ENCODE data around the gene RAB36. TPM values are rescaled to one million over a fixed set of nuclear protein-coding genes. Genes with fewer than 3 reads are reported as not detected.

RAB36 gene
- total RNA-seq, 1 donor from 2014 or later: 0.47 TPM

- peaks cover 6% of the 10 kb centered on the region for H3K27me3 ChIP-seq (ENCODE audit: low read depth)
- peaks cover 21% of the 10 kb centered on the region for H3K4me1 ChIP-seq
- H3K27ac ChIP-seq (replicated peaks): no peak overlapping the region
- TF ChIP-seq CTCF (IDR thresholded peaks at IDR 0.05; ENCODE audit: borderline replicate concordance): no peak
- intact Hi-C loops (cut with micrococcal nuclease): no loop called here
- no peak overlapping the region for H3K4me3 ChIP-seq
- no peak for DNase-seq
- H3K9me3 ChIP-seq (replicated peaks): no peaks in the 10 kb centered on the region
- no peaks in the 10 kb centered on the region for H3K36me3 ChIP-seq
These were observed 6.5 kb upstream of the RAB36 start for GRCh38 chr22:23138584-23139435.

GRCh38 chr22:23140385-23140784, 4.9 kb upstream of the RAB36 start:
- DNase-seq: no peak
- Histone ChIP-seq H3K9me3 (replicated peaks) (no peaks in the 10 kb centered on the region), H3K4me1 (peaks cover 31% of the 10 kb centered on the region), H3K27ac (replicated peaks) (no peak overlapping the region), H3K27me3 (ENCODE audit: low read depth) (peaks cover 20% of the 10 kb centered on the region), H3K4me3 (no peak overlapping the region), H3K36me3 (no peaks in the 10 kb centered on the region)
- no peak for TF ChIP-seq CTCF (IDR thresholded peaks at IDR 0.05; ENCODE audit: borderline replicate concordance)
- intact Hi-C loops (cut with micrococcal nuclease): no loop called here

- Histone ChIP-seq H3K27me3 (ENCODE audit: low read depth) (peaks cover 26% of the 10 kb centered on the region), H3K27ac (replicated peaks) (no peak overlapping the region), H3K4me1 (peaks cover 41% of the 10 kb centered on the region), H3K9me3 (replicated peaks) (no peaks in the 10 kb centered on the region), H3K4me3 (peak overlapping the region; percentile 50), H3K36me3 (no peaks in the 10 kb centered on the region)
- no peak for TF ChIP-seq CTCF (IDR thresholded peaks at IDR 0.05; ENCODE audit: borderline replicate concordance)
- no peak for DNase-seq
- intact Hi-C loops (cut with micrococcal nuclease): no loop called here
These were observed 2.7 kb upstream of the RAB36 start for GRCh38 chr22:23142546-23143105.

- Histone ChIP-seq H3K27ac (replicated peaks) (no peak overlapping the region), H3K4me3 (no peak overlapping the region), H3K27me3 (ENCODE audit: low read depth) (peaks cover 26% of the 10 kb centered on the region), H3K36me3 (no peaks in the 10 kb centered on the region), H3K4me1 (peaks cover 36% of the 10 kb centered on the region), H3K9me3 (replicated peaks) (no peaks in the 10 kb centered on the region)
- DNase-seq: no peak
- intact Hi-C loops (cut with micrococcal nuclease): no loop called here
- TF ChIP-seq CTCF (IDR thresholded peaks at IDR 0.05; ENCODE audit: borderline replicate concordance): no peak
These were observed 2.2 kb upstream of the RAB36 start for GRCh38 chr22:23143119-23143518.

GRCh38 chr22:23144432-23144831, 845 bp upstream of the RAB36 start:
- DNase-seq: no peak
- H3K36me3 ChIP-seq: no peaks in the 10 kb centered on the region
- TF ChIP-seq CTCF (IDR thresholded peaks at IDR 0.05; ENCODE audit: borderline replicate concordance): no peak
- peak overlapping the region; percentile 67 for H3K4me3 ChIP-seq
- H3K27ac ChIP-seq (replicated peaks): peak overlapping the region; percentile 21
- H3K9me3 ChIP-seq (replicated peaks): no peaks in the 10 kb centered on the region
- intact Hi-C loops (cut with micrococcal nuclease): no loop called here
- peaks cover 35% of the 10 kb centered on the region for H3K4me1 ChIP-seq
- peaks cover 26% of the 10 kb centered on the region for H3K27me3 ChIP-seq (ENCODE audit: low read depth)
